Activated CD8-positive, alpha-beta T cell treated with anti-CD3 and anti-CD28 coated beads, Interleukin-2, amount 10 ng/mL, durations not matched to agents 7 days and 5 days (primary cell): ENCODE data around the gene CTIF. TPM values are rescaled to one million over a fixed set of nuclear protein-coding genes. Genes with fewer than 3 reads are reported as not detected.

Experiments
- ATAC-seq: fragments of 150-1000 bp; cut with Tn5 transposase; one replicate; pipeline ENCODE4 v1.10.0; 2021; ENCODE audit warnings: moderate library complexity
- CTCF ChIA-PET: fragments of 350-600 bp; sonication (Branson Sonifier 250); formaldehyde crosslinking; loops from one replicate; lab custom pipeline; 2021; ENCODE audit warnings: antibody characterized with exemption; lab: Charles Lee
- POLR2A ChIA-PET: fragments of 350-600 bp; sonication (Branson Sonifier 250); formaldehyde crosslinking; loops from one replicate; lab custom pipeline; 2021; ENCODE audit warnings: antibody characterized with exemption; lab: Charles Lee
- DNase-seq: peaks from one replicate; pipeline ENCODE4 v3.0.0-alpha.2; 2020
- H3K27ac Mint-ChIP-seq: one replicate; pipeline ENCODE4 v1.8.0; 2021; ENCODE audit warnings: mild to moderate bottlenecking, mixed read lengths
- H3K27me3 Mint-ChIP-seq: one replicate; pipeline ENCODE4 v1.8.0; 2021; ENCODE audit warnings: low read depth, mixed read lengths
- H3K36me3 Mint-ChIP-seq: one replicate; pipeline ENCODE4 v1.8.0; 2021; ENCODE audit warnings: low read depth, mixed read lengths
- H3K4me1 Mint-ChIP-seq: one replicate; pipeline ENCODE4 v1.8.0; 2021; ENCODE audit warnings: low read depth, mixed read lengths
- H3K4me3 Mint-ChIP-seq: one replicate; pipeline ENCODE4 v1.8.0; 2021; ENCODE audit warnings: mild to moderate bottlenecking, mixed read lengths
- H3K9me3 Mint-ChIP-seq: one replicate; pipeline ENCODE4 v1.8.0; 2022; ENCODE audit warnings: mixed read lengths; ENCODE audit not compliant: insufficient read depth
- total RNA-seq, 2 experiments: library from RNA; stranded (reverse); gene quantifications; one replicate each; pipeline ENCODE4 v1.2.3, GENCODE V29; 2021

Gene CTIF
- total RNA-seq, 2 experiments from 2014 or later = 1.3 to 2.1 TPM

DNA sequence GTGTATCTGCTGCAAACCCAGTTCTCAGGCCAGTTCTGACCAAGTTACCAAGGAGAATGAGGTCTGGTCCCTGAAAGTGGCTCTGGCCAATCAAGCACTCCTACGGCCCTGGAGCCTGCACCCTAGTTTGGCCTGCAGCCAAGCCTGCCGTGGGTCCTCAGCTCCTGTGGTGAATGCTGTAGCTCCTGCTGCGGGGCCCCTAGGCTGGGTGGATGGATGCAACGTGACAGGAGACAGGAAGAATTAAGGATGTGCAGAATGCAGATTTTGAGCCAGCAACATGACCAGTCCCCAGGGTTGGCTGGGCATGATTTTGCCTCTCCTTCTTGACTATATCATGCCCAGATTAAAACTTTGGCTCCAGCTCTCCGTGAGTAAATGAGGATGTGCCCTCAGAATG lies 314.8 kb downstream of the CTIF start:
- ATAC-seq (no peak), DNase-seq (no peak)
- POLR2A ChIA-PET = no interaction called here
- Mint-ChIP-seq H3K27ac (no peak overlapping the region), H3K4me3 (no peak overlapping the region), H3K27me3 (no peaks in the 10 kb centered on the region), H3K4me1 (peaks cover 59% of the 10 kb centered on the region), H3K36me3 (no peaks in the 10 kb centered on the region), H3K9me3 (no peaks in the 10 kb centered on the region)
- CTCF ChIA-PET = no interaction called here

DNA sequence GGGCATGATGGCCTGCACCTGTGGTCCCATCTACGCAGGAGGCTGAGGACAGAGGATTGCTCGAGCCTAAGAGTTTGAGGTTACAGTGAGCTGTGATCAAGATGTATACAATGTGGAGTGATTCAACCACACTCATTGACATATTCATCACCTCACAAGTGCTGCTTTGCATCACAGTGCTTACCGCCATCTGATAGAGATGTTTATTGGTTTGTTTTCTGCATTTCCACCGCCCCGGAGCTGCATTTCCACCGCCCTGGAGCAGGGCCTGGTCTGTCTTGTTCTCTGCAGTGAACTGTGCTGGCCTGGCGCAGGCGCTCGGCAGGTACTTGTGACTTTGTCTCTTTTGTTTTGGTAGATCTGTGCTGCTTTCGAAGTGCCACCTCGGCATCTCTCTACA lies 315.9 kb downstream of the CTIF start:
- Mint-ChIP-seq H3K36me3 (no peaks in the 10 kb centered on the region), H3K4me3 (no peak overlapping the region), H3K9me3 (no peaks in the 10 kb centered on the region), H3K27ac (no peak overlapping the region), H3K4me1 (peaks cover 55% of the 10 kb centered on the region), H3K27me3 (no peaks in the 10 kb centered on the region)
- ChIA-PET CTCF (no interaction called here), POLR2A (no interaction called here)
- ATAC-seq (no peak), DNase-seq (no peak)

DNA sequence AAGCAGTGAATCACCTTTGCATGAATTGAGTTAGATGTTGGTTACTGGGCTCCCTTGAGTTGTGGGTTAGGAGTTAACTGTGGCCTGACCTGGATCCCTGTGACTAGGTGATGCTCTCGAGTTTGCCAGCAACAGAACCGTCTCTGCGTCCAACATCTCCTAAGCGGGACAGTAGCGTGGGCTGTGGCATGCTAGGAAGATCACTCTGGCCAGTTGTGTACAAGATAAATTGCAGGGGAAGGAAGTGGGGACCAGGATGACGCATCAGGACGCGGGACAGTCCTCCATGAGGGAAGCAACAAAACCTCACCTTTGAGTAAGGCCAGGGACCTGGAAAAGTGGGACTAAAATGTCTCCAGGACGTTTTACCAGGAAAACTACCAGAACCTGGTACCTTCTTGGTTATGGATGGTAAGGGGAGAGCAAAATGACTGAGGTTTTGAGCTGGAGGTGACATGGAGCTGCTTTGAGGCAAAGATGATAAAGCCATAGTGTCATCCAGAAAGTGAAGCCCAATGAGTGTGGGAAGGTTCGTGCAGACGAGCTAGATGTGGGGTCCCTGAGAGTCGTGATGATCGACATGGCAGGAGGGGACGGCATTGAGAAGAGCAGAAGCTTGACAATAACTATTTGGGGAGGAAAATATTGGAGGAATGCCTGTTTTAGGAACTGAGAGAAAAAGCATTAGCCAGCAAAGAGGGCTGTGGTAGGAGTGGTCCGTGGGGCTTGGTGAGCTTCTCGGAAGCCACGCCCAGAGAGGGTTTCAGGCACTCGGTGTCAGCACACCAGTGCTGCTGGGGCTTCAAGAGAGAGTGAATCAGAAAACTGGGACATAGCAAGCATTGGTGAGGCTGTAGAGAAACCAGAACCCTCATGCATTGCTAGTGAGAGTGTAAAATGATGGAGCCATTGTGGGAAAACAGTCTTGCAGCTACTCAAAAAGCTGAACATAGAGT lies 316.9 kb downstream of the CTIF start:
- ATAC-seq = peak; percentile 45
- no peak overlapping the region for H3K4me3 Mint-ChIP-seq
- no peaks in the 10 kb centered on the region for H3K36me3 Mint-ChIP-seq
- no peak for DNase-seq
- ChIA-PET POLR2A (interaction anchor here (0.6 kb wide), 1 partner anchor 177 kb away, joined by 3 read pairs; no protein-coding TSS in a partner anchor), CTCF (no interaction called here)
- no peaks in the 10 kb centered on the region for H3K27me3 Mint-ChIP-seq
- H3K4me1 Mint-ChIP-seq = peaks cover 49% of the 10 kb centered on the region
- no peaks in the 10 kb centered on the region for H3K9me3 Mint-ChIP-seq
- peak overlapping the region; percentile 3 for H3K27ac Mint-ChIP-seq

DNA sequence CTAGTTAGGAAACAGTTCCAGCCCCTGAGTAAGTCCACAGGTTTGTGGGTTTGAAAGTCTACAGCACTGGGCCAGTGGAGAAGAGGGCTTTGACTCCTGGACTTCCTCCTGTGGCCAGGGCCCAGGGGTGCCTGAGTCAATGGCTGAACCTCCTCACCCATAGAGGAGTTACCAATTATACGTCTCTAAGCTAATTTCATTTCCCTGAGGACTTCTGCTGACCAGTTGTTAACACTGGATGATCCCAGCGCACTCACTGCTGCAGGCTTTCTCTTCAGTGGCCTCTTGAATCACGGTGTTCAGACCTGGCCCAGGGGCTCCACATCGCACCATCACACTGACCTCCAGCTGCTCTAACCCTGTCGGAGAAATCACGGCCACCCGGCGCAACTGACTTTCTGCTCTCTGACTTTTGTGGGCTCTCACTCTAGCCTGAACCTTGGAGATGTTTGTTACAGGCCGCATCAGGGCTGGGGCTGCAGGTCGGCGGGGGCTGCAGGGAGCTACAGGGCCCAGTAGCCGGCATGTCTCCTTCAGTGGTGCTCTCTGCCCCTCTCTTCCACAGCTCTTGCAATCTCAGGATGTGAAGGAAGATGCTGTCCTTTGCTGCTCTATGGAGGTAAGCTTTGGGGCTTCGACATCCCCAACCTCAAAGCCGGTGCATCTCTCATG lies 318.3 kb downstream of the CTIF start:
- DNase-seq (no peak), ATAC-seq (no peak)
- H3K4me3 Mint-ChIP-seq = no peak overlapping the region
- H3K36me3 Mint-ChIP-seq = no peaks in the 10 kb centered on the region
- H3K27me3 Mint-ChIP-seq = no peaks in the 10 kb centered on the region
- ChIA-PET POLR2A (interaction anchor here (1.0 to 1.1 kb wide), 2 partner anchors 11 to 24 kb away, joined by 3 to 4 read pairs; no protein-coding TSS in a partner anchor), CTCF (no interaction called here)
- H3K27ac Mint-ChIP-seq = no peak overlapping the region
- H3K9me3 Mint-ChIP-seq = no peaks in the 10 kb centered on the region
- H3K4me1 Mint-ChIP-seq = peaks cover 37% of the 10 kb centered on the region

DNA sequence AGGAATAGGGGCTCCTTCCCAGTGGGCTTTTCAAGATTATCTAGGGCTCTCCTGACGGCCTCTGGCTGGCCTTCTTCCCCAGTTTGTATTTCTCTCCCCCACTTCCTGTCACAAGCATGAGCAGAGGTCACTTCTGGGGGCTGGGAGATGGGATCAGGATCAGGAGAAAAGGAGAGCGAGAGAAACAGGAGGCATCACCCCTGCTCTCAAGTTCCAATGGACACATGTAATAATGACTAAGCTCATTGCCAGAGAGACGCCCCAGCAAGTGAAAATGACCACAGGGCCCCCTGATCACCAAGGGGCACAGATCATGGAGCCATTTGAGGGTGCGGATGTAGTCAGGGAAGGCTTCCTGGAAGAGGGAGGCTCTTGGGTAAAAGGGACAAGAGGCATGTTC lies 319.8 kb downstream of the CTIF start:
- peaks cover 28% of the 10 kb centered on the region for H3K4me1 Mint-ChIP-seq
- ChIA-PET CTCF (no interaction called here), POLR2A (interaction anchor here (0.8 to 0.9 kb wide), 2 partner anchors 66 to 93 kb away, joined by 3 read pairs; no protein-coding TSS in a partner anchor)
- DNase-seq = no peak
- peak overlapping the region; percentile 3 for H3K27ac Mint-ChIP-seq
- no peaks in the 10 kb centered on the region for H3K27me3 Mint-ChIP-seq
- no peaks in the 10 kb centered on the region for H3K36me3 Mint-ChIP-seq
- no peak overlapping the region for H3K4me3 Mint-ChIP-seq
- H3K9me3 Mint-ChIP-seq = no peaks in the 10 kb centered on the region
- no peak for ATAC-seq

DNA sequence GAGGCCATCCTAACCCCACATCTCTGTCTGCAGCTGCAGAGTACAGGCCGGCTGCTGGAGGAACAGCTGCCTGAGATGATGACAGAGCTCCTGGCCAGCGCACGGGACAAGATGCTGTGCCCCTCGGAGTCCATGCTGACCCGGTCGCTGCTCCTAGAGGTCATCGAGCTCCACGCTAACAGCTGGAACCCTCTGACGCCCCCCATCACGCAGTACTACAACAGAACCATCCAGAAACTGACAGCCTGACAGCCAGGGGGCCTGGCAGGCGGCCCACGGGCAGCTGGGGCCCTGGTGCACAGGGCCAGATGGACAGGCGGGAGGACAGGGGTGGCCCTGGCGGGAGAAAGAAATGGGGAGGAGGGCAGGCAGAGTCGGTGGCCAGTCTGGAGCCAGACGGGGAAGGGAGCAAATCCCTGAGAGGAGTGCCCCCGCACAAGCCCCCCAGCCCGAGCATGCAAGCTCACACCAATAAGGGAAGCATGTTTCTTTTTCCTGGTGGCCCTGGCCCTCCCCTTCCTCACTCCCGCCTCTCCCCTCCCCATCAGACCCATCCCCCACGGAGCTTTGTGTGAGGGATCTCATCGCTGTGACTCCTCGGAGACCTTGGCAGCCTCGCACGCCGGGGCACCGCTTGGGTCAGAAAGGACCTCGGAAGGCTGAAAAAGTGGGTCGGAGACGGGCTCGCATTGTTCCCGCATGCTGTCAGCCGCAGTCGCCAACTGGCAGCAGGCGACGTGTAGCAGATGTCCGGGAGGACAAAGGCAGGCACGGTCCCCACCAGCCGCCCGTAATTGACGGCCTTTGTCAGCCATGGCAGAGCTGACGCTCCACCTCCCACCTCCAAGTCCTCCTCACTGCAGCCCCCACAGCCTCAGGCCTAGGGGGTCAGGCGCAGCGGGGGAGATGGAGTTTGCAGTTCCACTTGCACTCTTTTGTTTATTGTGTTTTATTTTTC lies 320.8 kb downstream of the CTIF start:
- ATAC-seq (no peak), DNase-seq (no peak)
- ChIA-PET CTCF (no interaction called here), POLR2A (interaction anchor here (0.9 kb wide), 1 partner anchor 65 kb away, joined by 3 read pairs; no protein-coding TSS in a partner anchor)
- Mint-ChIP-seq H3K27ac (no peak overlapping the region), H3K4me3 (no peak overlapping the region), H3K4me1 (peaks cover 29% of the 10 kb centered on the region), H3K27me3 (no peaks in the 10 kb centered on the region), H3K36me3 (no peaks in the 10 kb centered on the region), H3K9me3 (no peaks in the 10 kb centered on the region)

DNA sequence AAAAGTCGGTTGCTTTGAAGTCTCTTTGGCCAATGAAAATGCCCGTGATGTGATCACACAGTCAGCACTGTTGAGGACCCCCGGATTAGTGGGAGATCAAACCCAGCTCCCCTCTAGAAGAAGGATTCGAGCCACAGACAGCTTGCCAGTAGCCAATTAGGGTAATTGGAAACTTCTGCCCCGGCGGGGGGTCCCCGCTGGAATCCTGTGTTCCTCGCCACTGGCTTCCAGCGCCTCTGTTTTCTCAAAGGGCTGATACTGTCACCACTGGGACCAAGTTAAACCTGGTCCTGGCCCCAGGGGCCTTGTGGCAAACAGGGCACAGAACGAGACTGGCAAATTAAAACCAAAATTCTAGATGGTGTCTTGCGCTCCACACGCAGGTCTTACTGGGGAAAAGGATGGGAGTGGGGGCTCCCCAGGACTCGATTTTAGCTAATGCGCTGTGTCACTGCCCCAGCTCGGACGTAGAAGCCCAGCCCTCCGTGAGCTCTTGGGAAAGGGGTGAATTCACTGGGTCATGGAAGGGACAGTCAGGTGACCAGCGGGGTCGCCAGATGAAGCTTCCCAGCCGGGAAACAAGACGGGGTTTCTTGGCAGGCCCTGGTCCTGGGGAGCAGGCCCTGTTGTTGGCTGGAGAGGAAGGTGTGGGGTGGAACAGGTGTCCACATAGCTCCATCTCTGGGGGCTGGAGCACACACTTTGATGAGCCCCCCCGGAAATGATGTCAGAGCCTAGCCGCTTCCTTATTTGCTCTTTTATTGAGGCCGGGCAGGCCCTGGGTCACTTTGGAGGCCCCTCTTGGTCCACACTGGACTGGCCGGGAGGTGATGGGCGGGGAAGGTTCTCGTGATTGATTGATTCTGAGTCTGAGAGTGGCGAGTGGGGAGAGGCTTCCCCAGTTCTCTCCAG lies 321.7 kb downstream of the CTIF start:
- Mint-ChIP-seq H3K9me3 (no peaks in the 10 kb centered on the region), H3K36me3 (no peaks in the 10 kb centered on the region), H3K4me1 (peaks cover 19% of the 10 kb centered on the region), H3K27ac (no peak overlapping the region), H3K4me3 (no peak overlapping the region), H3K27me3 (no peaks in the 10 kb centered on the region)
- ChIA-PET CTCF (no interaction called here), POLR2A (no interaction called here)
- DNase-seq (no peak), ATAC-seq (no peak)

DNA sequence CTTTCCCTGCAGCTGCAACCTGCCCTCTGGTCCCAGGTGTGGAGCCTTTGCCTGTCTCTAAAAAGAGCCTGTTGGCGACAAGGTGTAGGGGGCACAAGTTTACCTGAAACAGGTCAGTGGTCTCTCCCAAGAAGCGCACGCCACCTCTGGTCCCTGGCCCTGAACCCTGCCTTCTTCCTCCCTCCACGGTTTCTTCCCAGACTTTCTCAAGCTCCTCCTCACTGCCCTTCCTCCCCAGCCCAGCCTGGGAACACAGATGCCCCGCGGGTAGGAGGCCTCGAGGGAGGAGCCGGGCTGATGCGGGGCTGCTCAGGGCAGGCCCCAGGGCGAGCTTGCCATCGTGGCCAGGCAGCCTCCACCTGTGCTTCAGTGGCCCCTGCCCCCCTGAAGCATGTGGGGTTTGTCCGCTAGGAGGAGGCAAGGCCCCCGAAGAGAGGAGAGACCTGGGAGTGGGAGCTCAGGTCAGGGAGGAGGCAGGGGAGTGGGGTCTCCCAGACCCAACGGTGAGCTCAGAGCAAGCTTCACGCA lies 322.4 kb downstream of the CTIF start:
- CTCF ChIA-PET = no interaction called here
- no peak for DNase-seq
- peaks cover 12% of the 10 kb centered on the region for H3K4me1 Mint-ChIP-seq
- no peaks in the 10 kb centered on the region for H3K27me3 Mint-ChIP-seq
- POLR2A ChIA-PET = no interaction called here
- H3K9me3 Mint-ChIP-seq = peaks cover 5% of the 10 kb centered on the region
- H3K27ac Mint-ChIP-seq = no peak overlapping the region
- no peak overlapping the region for H3K4me3 Mint-ChIP-seq
- H3K36me3 Mint-ChIP-seq = no peaks in the 10 kb centered on the region
- no peak for ATAC-seq

DNA sequence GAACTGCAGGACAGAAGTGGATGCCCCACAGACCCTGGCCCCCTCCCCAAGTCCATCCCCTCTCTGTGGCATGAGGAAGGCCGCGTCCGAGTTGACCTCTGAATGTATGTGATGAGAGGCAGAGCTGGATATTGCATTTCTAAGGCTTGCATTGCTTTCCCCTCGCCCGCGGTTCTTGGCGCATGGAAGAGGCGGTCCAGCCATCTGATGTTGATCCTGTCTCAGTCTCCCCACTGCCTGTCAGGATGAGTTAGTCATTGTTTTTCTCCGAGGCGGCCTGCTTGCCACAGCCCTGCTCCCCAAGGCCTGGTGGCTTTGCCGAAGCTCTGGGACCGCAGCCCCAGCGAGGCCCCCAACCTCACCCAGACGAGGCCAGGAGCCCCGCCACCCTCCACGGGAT lies 323.3 kb downstream of the CTIF start:
- CTCF ChIA-PET = no interaction called here
- Mint-ChIP-seq H3K4me1 (peaks cover 6% of the 10 kb centered on the region), H3K9me3 (peaks cover 7% of the 10 kb centered on the region), H3K36me3 (no peaks in the 10 kb centered on the region), H3K27ac (no peak overlapping the region), H3K27me3 (no peaks in the 10 kb centered on the region), H3K4me3 (no peak overlapping the region)
- POLR2A ChIA-PET = no interaction called here
- ATAC-seq (no peak), DNase-seq (no peak)

DNA sequence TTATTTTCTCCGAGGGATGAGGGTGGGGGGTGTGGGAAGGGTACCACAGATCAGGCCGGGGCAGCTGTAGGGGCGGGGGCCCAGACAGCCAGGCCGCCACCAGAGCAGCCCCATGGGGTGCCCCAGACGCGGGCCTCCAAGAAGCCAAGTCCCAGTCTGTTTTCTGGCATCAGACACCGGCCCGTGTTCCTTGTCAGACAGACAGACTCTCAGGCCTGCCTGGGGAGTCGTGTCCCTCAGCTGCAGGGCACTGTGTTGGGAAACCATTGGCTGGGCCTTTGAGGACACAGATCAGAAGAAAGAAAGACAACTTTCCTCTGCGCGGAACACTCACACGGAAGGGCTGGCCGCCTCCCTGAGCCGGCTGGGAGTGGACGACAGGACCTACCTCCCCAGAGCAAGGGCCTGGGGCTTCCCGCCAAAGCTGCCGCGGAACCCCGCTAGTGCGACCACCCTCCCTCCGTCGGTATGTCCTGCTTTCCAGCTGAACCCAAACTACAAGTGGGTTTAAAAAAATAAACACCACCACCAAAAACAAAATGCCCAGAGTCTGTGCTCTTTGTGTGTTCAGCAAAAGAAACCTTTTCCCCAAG lies 323.9 kb downstream of the CTIF start:
- no peak for DNase-seq
- Mint-ChIP-seq H3K4me1 (peaks cover 6% of the 10 kb centered on the region), H3K9me3 (peaks cover 7% of the 10 kb centered on the region), H3K27ac (no peak overlapping the region), H3K27me3 (no peaks in the 10 kb centered on the region), H3K4me3 (no peak overlapping the region), H3K36me3 (no peaks in the 10 kb centered on the region)
- no peak for ATAC-seq
- CTCF ChIA-PET = no interaction called here
- POLR2A ChIA-PET = no interaction called here
